ENCODE measurements around the gene PDGFRB.

DNA sequence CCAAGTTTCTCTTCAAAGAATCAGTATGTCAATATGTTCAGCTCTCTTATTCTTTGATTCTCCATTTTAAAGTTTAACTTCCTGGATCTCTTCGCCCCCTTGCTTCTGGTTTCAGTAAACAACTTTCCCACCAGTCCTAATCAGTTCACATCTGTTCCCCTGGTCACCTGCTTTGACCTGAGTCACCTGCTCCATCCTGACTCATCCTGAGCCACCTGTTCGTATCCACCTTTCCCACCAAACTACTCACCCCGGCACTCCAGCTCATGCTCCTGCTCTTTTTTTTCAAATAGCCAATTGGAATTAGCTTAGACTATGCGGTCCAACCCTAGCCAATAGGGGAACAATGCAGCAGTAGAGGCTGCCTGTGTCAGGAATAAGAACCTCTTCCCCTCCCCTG, 45.7 kb downstream of the PDGFRB start:
- TF ChIP-seq EZH2 (IDR thresholded peaks at IDR 0.05; ENCODE audit: borderline replicate concordance, low read depth, low read length) (no peak), SP2 (IDR thresholded peaks at IDR 0.05; ENCODE audit: extremely low read depth, low read depth, low read length, poor library complexity, severe bottlenecking) (no peak), POLR2A (conservative IDR thresholded peaks at IDR 0.05) (no peak), SREBF2 (CRISPR knock-in tag; IDR thresholded peaks at IDR 0.05) (no peak)
